ENCODE results near the gene CLEC16A.
A peak's percentile ranks its signal among the peaks of the same experiment; 100 is the strongest.

CLEC16A gene

GRCh38 chr16:10992112-10992511, 47.7 kb downstream of the CLEC16A start:
- DNase-seq: no peak

GRCh38 chr16:10992797-10993196, 48.4 kb downstream of the CLEC16A start:
- peak; percentile 72 for DNase-seq

DNA sequence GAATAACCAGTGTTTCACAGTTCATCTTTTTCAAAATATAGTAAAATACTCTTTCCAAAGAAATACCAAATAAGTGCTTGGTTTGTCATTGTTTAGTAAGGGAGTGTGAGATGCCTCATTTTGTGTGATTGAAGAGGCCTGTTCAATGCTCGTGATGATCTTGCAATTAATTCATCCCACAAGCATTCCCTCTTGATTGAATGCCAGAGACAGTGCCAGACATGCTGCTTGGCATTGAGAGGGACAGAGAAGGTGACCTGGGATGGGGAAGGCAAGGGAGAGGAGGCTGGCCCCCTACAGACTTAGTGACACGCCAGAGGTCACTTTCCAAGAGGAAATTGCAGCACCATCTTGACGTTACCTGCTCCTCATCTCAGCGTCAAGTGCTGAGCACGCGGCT, 49.3 kb downstream of the CLEC16A start:
- DNase-seq: no peak

- DNase-seq: no peak
Observed at GRCh38 chr16:10994571-10994970, 50.2 kb downstream of the CLEC16A start.

DNA sequence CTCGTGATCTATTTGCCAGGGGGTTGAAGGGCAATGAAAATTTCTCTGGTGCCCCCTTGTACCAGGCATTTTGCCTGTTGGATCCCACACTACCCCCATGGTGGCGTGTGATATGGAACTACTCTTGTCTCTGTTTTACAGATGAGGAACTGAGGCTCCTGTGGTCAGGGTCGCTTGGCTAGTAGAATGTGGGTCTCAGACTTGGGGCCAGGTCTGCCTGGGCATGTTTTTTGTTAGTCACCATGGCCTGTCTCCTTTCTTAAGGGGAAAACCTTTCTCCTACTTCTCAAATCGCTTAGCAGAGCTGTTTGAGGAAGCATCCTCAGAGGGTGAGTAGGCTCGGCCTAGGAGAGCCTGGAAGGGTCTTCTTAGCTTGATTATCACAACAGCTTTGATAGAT, 51.2 kb downstream of the CLEC16A start:
- no peak for DNase-seq

DNA sequence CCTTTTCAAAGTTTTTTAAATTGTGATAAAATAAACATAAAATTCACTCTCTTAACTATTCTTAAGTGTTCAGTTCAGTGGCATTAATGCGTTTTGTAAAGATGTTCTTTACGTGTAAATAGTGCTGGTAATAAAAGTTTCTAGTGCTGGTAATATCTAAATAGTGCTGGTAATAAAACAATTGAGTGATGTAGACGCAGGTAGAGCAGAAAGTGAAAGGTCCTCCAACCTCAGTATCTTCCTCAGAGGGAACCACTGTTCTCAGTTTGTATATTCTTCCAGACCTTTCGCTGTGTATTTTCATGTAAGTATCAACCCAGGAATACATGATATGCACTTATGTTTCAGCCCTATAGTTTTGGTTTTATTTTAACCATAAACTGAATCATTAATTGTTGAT, 53.1 kb downstream of the CLEC16A start:
- DNase-seq: no peak

- no peak for DNase-seq
Observed at GRCh38 chr16:10999300-10999699, 54.9 kb downstream of the CLEC16A start.

DNA sequence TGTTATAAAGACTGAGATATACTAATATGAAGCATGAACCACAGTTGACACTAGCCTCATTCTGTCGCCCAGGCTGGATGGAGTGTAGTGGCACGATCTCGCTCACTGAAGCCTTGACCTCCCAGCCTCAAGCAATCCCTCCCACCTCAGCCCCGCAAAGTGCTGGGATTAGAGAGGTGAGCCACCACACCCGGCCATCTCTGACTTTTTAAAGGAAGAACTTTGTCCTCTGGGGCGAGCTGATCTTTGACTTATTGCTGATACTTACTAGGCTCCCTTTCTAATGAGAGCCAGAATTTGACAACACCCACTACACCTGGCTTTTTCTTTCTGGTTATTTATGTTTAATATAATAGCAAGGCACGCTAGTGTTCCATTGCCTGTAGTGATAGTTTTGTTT, 57.2 kb downstream of the CLEC16A start:
- no peak for DNase-seq

GRCh38 chr16:11003141-11003540, 58.8 kb downstream of the CLEC16A start:
- no peak for DNase-seq

DNA sequence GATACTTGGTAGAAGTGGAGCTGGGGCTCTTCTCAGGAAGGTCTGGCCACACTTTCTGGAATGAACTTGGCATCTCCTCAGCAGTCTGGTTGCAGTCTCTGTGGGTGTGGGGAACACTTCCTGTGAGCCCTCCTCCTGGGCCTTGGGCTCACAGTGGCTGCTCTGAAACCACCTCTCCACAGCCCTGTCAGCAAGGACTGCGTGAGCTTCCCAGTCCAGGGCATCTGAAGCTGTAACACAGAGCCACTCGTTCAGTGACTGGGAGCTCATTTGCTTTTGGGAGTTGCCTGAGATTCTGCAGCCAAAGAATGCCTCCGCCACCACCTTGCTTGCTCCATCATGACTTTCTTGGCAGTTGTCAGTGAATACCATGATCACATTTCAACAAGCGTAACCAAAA, 60.0 kb downstream of the CLEC16A start:
- no peak for DNase-seq

DNA sequence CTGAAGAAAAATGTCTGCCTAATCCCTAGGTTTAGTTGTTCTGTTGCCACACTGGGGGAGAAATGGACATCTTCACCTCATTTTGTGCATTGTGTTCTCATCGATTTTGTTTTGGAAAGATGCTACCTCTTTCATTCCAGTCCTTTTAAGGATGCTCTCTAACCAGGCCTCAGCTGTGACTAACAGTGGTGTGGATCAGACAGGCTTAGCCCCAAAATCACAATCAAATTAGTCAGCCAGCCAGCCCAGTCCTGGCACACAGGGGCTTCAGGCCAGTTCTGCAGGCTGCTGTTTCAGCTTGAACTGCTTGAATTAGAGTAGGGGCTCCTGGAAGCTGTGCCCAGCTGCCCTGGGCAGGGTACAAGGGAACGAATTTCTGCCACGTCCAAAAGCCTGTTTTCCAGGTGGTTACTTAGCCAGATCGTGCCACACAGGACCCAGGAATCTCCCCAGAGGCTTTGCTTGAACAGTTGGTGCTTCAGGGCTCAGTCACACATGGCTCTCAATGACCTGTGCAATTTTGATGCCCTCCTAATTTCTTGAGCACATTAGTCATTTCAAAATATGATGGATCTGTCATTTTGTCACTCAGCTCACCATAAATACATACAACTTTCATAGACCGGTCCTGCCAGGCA, 60.7 kb downstream of the CLEC16A start:
- no peak for DNase-seq

DNA sequence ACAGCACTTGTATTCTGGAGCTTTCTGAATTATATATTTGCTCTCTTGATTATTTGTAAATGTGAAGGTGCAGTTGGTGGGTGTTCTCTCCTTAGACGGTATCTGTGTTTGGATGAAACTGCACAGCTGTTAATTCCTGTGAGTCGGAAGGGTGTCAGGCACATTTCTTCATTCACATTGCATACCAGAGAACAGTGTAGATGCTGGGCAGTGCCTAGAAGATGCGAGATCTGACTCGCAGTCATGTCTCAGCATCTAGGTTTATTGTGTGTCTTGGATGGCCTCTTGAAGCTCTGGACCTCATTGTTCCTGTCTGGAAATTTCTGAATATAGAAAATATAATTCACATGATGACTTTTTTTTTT, 61.2 kb downstream of the CLEC16A start:
- DNase-seq: no peak

DNA sequence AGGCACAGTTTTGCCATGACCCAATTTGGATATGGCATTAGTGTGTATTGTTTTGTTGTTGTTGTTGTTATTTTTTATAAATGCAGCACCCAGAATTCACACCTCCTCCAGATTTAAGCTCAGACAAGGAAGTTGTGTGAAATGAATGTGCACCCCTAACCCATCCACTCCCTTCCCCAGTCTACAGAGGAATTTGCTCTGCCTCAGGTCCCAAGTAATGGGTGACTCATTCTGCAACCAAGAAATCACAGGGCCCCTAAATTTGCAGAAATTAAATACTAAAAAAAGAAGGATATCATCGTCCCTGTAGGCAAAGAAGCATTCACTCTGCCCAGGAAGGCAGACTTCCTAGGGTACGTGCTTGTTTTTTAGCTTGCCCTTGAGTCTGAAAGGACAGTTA, 62.3 kb downstream of the CLEC16A start:
- DNase-seq: no peak

- no peak for DNase-seq
Observed at GRCh38 chr16:11007714-11008280, 63.4 kb downstream of the CLEC16A start.

DNA sequence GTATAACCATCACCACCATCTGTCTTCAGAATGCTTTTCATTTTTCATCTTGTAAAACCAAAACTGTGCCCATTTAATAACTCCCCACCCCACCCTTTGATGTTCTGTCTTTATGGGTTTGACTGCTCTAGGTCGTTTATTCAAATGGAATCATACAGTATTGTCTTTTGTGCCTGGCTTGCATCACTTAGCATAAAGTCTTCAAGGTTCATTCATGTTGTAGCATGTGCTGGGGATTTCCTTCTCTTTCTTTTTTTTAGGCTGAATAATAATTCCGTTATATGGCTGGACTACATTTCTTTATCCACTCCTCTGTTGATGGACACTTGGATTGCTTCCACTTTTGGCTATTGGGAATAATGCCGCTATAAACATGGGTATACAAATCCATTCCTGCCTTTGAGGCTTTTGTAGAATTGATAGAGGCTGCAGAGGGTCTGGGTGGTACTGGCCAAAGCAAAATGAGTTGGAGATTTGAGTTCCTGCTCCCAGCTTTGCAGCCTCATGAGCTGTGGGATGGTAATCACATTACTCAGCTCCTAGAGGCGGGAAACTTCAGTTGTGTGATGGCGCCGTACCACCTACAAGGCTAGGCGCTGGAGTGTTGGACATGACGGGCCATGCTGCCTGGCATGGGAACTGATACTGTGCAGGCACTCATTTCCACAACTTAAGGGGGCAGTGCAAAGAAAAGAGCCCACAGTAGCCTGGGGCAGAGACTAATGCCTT, 64.8 kb downstream of the CLEC16A start:
- no peak for DNase-seq

GRCh38 chr16:11010575-11011221, 66.3 kb downstream of the CLEC16A start:
- DNase-seq: no peak

DNA sequence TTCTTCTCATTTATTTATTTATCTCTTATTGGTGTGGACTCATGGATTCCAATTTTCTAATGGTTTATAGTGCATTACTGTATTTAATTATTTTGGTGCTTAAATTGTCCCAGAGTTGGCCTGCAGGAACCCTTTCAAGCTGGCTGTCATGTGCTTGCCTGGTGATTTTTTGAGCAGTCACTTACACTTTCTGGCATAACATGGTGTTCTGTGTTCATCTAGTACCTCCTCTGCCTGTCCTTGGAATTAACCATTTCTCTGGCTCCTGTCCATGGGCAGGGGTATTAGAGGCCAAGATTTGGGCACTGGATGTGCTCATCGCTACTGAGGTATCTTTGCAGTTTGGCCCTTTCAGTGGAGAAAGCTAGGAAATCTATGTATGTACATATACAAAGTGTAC, 67.0 kb downstream of the CLEC16A start:
- no peak for DNase-seq

DNA sequence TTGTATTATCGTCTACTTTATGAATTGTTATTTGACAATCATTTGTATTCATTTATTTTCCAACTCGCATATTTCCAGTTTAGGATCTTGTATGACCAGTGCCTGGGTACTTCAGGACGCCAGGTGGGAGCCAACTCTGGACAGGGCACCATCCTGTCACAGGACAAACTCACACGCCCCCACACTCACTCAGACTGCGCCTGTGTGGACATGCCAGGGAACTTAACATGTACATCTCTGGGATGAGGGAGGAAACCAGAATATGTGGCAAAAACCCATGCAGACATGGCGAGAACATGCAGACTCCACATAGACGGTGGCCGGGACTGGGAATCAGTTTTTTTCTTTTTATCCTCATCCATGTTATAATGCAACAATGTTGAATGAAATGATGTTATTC, 68.5 kb downstream of the CLEC16A start:
- no peak for DNase-seq

- DNase-seq: no peak
Observed at GRCh38 chr16:11014136-11014535, 69.8 kb downstream of the CLEC16A start.

DNA sequence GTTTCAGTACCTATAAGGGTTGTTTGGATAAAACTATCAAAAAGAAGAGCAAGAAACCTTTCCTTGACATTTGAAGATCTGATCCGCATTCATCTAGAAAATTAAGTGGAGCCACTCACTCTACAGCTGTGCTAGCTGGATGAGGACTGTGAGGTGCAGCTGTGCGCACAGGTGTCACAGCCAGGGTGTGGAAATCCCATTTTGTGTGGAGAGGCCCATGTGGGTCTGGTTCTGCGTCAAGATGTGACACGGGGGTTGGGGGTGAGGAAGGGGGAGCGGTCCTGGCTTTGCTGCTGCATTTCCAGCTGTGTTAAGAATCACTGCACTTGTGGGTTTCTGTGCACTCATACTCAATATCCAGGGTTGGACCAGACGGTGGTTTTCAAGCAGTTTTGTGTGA, 70.7 kb downstream of the CLEC16A start:
- DNase-seq: no peak

DNA sequence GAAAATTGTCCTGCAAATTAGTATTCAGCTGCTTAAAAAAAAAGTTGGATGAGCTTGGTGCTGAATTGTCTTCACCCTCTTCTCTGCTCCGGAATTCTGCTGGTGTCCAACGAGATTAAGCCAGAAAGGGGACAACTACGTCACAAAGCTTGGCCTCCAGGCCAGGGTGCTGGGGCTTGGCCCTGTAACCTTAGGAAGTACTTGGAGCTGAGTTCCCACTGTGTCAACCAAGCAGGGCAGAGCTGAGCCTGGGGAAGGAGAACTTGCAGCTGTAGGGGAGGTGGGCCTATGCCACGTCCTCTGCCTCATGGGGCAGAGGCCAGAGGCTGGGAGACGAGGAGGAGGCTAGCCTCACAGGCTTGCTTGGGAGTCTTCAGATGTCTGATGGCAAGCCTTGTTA, 71.2 kb downstream of the CLEC16A start:
- DNase-seq: no peak

DNA sequence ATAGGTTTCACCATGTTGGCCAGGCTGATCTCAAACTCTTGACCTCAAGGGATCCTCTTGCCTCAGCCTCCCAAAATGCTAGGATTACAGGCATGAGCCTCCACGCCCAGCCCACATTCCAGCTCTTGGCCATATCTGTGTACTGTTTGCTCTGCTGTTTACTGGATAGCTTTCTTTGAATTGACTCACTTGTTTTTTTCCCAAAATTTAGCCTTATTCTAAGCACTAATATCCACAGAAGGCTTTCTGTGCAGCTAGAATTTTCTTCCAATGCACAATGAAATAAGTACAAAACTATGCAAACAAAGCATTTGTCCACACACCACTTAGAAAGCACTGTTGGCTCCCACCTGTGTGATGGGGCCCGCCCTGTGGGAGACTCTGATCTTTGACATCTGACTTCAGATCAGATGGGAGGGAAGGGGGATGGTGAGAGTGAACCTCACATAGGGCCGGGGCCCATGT, 72.2 kb downstream of the CLEC16A start:
- DNase-seq: no peak

- peak; percentile 40 for DNase-seq
Observed at GRCh38 chr16:11016993-11017392, 72.6 kb downstream of the CLEC16A start.

DNA sequence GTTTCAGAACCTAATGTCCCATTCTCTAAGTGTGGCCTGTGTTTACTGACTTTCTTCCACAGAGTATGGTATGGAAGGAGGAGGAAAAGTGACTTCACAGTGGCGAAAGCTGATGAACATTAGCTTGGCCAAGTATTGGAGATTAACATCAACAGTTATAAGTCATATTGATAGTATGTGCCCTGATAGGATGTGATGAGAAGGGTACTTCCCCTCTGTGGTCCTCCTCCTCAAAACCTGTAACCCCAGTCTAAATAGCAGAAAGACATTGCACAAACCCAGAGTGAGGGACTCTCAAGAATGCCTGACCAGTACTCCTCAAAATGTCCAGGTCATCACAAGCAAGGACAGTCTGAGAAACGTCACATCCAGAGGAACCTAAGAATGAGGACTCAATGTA, 73.1 kb downstream of the CLEC16A start:
- no peak for DNase-seq
